ENCODE data around the gene RFX6.

DNA sequence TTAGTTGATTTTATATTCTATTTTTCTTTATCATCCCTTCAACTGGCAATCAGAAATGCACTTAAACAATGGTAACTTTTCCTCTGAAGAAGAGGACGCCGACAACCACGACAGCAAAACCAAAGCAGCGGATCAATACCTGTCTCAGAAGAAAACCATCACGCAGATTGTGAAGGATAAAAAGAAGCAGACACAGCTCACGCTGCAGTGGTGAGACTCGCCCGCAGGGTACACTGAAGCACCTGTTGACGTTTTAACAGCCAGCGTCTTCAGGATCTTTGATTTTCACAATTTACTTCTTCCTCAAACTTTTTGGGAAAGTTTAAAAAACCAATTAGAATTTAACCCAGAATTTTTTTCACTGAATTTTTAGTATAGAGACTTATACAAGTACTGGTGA lies 701 bp downstream of the RFX6 start:
- TF ChIP-seq REST (IDR thresholded peaks at IDR 0.05; ENCODE audit: insufficient replicate concordance, low read depth) (no peak), CTCF (IDR thresholded peaks at IDR 0.05; ENCODE audit: insufficient read depth, low read length) (no peak)
